AG04449 (cell line): ENCODE data around the gene ZCCHC4.
A peak's percentile ranks its signal among the peaks of the same experiment; 100 is the strongest.

ENCODE experiments used
- CTCF ChIA-PET: fragments of 350-600 bp; formaldehyde crosslinking; extraction: SDS; loops from one replicate; lab custom pipeline; 2021; ENCODE audit warnings: antibody characterized with exemption; lab: Yijun Ruan, JAX
- POLR2A ChIA-PET: fragments of 400-600, 350-600 bp; formaldehyde crosslinking; extraction: SDS; loops from one replicate; lab custom pipeline; 2020; ENCODE audit warnings: antibody characterized with exemption, inconsistent platforms; lab: Yijun Ruan, JAX
- DNase-seq: peaks from one replicate; pipeline ENCODE4 v3.0.0-alpha.2; 2010; ENCODE audit warnings: low read depth, low spot score
- H3K4me3 ChIP-seq: 2 replicates; pipeline ENCODE4 v1.5.1; 2011; ENCODE audit warnings: low read depth, mild to moderate bottlenecking, control low read depth, low read length
- TF ChIP-seq, protein P1 (sequence below): IDR thresholded peaks from one replicate; pipeline ENCODE4 v1.5.1; 2011; ENCODE audit warnings: mild to moderate bottlenecking, moderate library complexity, low read length, control low read depth, inconsistent platforms; ENCODE audit not compliant: insufficient read depth; ENCODE audit errors: missing control alignments

Gene ZCCHC4

DNA sequence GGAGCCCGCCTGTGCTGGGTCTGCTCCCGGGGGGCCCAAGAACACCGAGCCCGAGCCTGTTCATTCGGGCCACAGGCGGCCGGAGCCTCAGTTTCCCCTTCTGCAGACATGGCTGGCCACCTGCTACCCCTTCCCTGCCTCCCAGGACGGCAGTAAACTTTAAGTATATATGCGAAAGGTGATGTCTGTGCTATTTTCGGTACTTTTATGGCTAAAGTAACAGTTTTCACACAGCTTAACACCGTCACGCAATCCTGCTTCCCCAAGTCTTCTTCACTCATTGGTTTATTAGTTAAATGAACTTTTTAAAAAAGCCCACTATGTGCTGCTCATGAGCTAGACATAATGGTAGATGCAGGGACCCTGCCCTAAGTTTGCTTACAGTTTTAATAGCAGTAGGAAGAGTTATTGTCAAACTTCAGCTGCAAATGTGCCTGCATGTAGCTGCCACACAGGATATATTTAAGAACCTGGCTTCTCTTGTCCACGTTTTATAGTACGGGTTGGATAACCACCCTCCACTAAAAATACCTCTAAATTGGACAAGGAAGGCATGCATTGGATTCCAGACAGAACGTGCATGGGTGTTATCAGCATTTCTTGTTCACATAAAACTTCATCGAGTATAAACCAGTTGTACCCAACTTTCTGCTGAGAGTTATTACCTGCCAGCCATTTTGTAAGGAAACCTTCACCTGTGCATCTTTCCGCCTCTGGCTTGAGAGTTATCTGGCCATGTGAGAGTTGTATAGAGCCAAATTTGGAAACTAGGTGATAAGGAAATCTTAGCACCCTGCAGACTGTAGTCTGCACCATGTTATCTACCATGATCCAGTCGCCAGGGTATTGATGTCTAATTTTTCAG is 65.2 kb downstream of the ZCCHC4 start:
- peak overlapping the region; percentile 89 for H3K4me3 ChIP-seq
- no peak for DNase-seq
- ChIA-PET CTCF (interaction anchor here (1.1 to 4.6 kb wide), 5 partner anchors 8 to 391 kb away, joined by 3 to 29 read pairs (median 3); partner anchors contain the start of gene ZCCHC4), POLR2A (interaction anchor here (1.1 kb wide), 1 partner anchor 19 kb away, joined by 4 read pairs; no protein-coding TSS in a partner anchor)
- TF ChIP-seq, protein P1, sequence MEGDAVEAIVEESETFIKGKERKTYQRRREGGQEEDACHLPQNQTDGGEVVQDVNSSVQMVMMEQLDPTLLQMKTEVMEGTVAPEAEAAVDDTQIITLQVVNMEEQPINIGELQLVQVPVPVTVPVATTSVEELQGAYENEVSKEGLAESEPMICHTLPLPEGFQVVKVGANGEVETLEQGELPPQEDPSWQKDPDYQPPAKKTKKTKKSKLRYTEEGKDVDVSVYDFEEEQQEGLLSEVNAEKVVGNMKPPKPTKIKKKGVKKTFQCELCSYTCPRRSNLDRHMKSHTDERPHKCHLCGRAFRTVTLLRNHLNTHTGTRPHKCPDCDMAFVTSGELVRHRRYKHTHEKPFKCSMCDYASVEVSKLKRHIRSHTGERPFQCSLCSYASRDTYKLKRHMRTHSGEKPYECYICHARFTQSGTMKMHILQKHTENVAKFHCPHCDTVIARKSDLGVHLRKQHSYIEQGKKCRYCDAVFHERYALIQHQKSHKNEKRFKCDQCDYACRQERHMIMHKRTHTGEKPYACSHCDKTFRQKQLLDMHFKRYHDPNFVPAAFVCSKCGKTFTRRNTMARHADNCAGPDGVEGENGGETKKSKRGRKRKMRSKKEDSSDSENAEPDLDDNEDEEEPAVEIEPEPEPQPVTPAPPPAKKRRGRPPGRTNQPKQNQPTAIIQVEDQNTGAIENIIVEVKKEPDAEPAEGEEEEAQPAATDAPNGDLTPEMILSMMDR = no peak

DNA sequence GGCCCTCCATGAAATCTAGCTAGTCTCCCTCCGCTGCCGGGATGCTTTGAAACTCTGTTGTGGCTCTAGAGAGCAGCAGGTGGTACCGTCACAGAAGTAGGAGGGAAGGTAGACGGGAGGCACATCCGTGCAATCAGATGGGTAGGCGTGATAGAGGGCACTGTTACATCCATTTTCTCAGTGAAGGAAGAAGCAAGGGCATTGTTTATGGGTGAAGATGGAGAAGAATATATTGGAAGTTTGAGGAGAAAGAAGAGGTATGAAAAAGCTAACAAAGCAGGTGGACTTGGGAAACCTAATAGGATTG is 65.8 kb downstream of the ZCCHC4 start:
- TF ChIP-seq, protein P1 = no peak
- no peak for DNase-seq
- H3K4me3 ChIP-seq = peak overlapping the region; percentile 89
- ChIA-PET POLR2A (no interaction called here), CTCF (interaction anchor here (2.1 to 4.6 kb wide), 2 partner anchors 11 to 66 kb away, joined by 6 to 29 read pairs; partner anchors contain the start of gene ZCCHC4)

DNA sequence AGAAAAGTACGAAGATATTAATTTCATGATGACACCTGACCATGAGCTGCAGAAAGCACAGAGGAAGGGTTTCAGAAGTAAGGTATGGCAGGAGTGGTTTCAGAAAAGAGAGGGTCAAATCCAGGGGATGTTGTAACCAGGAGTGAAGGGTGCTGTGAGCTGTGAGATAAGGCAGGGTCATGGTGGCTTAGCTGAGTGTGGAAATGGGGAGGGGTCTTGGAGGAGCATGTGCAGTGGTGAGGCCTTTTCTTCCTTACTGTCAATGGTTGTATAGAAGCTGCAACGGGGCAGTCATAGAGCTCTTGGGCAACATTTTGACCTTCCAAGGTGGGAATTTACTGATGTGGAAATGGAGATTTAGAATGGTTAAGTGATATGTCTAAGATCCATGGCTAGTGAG is 67.0 kb downstream of the ZCCHC4 start:
- ChIA-PET CTCF (interaction anchor here (1.2 to 4.6 kb wide), 2 partner anchors 12 to 67 kb away, joined by 7 to 29 read pairs; partner anchors contain the start of gene ZCCHC4), POLR2A (no interaction called here)
- H3K4me3 ChIP-seq = no peak overlapping the region
- TF ChIP-seq, protein P1 = no peak
- no peak for DNase-seq

DNA sequence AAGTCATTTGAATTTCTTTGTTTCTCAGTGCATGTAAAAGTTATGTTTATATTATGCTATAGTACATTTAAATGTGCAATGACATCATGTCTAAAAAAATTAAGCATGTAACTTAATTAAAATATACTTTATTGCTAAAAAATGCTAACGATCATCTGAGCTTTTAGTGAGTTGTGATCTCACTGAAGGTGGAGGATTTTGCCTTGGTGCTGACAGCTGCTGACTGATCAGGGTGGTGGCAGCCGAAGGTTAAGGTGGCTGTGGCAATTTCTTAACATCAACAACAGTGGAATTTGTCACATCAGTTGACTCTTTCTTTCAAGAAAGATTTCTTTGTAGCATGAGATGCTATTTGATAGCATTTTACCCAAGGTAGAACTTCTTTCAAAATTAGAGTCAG is 71.1 kb downstream of the ZCCHC4 start:
- ChIA-PET POLR2A (no interaction called here), CTCF (interaction anchor here (1.3 kb wide), 1 partner anchor 385 kb away, joined by 3 read pairs; no protein-coding TSS in a partner anchor)
- DNase-seq = no peak
- H3K4me3 ChIP-seq = no peak overlapping the region
- TF ChIP-seq, protein P1 = no peak

DNA sequence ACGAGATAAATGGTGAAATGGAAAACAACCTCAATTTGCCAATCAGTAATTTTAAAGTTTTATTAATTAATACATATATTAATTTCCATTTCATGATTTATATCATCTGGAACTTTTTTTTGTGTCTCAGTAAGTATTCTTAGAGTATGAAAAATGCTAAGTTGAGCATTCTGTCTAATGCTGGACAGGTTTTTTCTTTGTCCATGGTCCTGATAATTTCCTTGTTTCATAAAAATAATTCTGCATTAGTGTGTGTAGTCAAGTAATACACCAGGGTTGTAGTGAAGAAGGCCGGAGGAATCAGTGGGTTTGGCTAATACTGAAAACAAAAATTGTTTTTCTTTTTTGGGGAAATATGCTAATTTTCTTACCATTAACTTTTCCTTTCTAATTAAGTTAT is 74.4 kb downstream of the ZCCHC4 start:
- H3K4me3 ChIP-seq = no peak overlapping the region
- no peak for DNase-seq
- TF ChIP-seq, protein P1 = no peak
- ChIA-PET CTCF (no interaction called here), POLR2A (no interaction called here)

DNA sequence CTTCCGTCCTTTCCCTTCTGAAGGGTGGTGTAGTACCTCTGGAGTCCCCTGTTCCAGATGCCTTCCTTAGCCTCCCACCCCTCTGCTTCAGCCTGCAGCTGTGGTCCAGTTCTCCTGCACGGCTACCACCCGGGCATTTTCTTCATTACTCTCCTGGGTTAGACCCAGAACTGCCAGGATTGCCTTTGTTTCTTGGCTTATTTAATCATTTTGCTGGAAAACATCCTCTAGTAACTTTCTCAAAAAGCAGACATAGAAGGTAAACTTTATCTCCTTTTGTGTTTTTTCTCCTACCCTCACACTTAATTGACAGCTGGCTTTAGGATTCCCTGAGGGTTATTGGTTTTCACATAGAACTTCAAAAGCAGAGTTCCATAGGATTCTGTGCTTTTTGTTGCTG is 84.7 kb downstream of the ZCCHC4 start:
- DNase-seq = no peak
- ChIA-PET CTCF (interaction anchor here (1.1 kb wide), 2 partner anchors 85 to 370 kb away, joined by 3 to 4 read pairs; partner anchors contain the start of gene ZCCHC4), POLR2A (no interaction called here)
- H3K4me3 ChIP-seq = no peak overlapping the region
- TF ChIP-seq, protein P1 = no peak
